ENCODE data around the gene NMNAT3.

The NMNAT3 gene

DNA sequence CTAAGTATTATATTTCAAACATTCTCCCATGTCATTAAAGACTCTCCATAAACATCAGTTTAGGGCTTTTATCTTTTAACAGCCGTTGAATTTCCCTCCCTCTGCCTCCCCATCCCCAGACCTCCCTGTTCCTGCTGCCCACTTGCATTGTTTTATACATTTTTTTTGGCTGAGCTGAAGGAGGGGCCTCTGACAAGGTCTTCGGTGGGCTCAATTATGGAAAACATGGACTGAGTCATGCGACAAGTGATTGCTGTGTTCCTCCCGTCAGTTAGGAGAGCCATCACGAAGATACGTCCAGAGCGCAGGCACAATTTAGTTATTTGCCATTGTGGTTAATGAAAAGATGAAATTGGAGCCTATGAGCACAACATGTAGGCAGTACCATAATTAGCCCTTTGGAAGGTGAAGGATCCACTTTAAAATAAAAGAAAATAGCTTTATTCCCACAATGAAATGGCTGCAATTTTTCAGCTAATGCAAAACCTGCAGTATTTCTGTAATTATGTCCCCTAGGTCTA lies 12.0 kb upstream of the NMNAT3 start:
- TF ChIP-seq CTBP1 (IDR thresholded peaks at IDR 0.05; ENCODE audit: borderline replicate concordance), result no peak
- TF ChIP-seq, protein P1, sequence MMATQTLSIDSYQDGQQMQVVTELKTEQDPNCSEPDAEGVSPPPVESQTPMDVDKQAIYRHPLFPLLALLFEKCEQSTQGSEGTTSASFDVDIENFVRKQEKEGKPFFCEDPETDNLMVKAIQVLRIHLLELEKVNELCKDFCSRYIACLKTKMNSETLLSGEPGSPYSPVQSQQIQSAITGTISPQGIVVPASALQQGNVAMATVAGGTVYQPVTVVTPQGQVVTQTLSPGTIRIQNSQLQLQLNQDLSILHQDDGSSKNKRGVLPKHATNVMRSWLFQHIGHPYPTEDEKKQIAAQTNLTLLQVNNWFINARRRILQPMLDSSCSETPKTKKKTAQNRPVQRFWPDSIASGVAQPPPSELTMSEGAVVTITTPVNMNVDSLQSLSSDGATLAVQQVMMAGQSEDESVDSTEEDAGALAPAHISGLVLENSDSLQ (IDR thresholded peaks at IDR 0.05), result no peak
- TF ChIP-seq HDGF (IDR thresholded peaks at IDR 0.05; ENCODE audit: borderline replicate concordance), result no peak
- TF ChIP-seq NFRKB (IDR thresholded peaks at IDR 0.05), result no peak
- no peak for TF ChIP-seq FOXM1 (IDR thresholded peaks at IDR 0.05; ENCODE audit: borderline replicate concordance)
- TF ChIP-seq BHLHE40 (IDR thresholded peaks at IDR 0.05; ENCODE audit: borderline replicate concordance), result no peak
- no peak for TF ChIP-seq ARNT (IDR thresholded peaks at IDR 0.05)
- no peak for TF ChIP-seq L3MBTL2 (conservative IDR thresholded peaks at IDR 0.05)
- TF ChIP-seq SUZ12 (IDR thresholded peaks at IDR 0.05), result no peak
- TF ChIP-seq FOXK2 (IDR thresholded peaks at IDR 0.05), result no peak
- CTCF ChIA-PET, result no interaction called here
- DNase-seq (ENCODE audit: extremely low spot score), result no peak
- POLR2A ChIA-PET, result no interaction called here

DNA sequence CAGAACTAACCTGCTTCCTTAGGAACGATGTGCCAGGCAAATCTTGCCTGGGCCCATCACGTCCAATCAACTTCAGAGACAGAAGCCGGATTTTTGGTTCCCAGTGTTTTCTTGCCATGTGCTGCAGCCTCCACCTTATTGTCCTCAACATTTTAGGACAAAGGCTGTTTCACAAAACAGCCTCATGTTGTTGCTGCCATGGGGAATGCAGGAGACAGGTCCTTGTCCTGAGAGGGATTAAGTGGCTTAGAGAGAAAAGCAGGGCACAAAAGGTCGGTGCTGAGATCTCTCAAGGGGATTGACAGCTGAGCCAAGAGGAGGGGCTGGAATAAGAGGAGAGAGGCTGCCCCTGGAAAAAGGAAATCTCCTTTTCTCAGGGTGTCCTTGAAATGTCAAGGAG lies 11.3 kb upstream of the NMNAT3 start:
- POLR2A ChIA-PET, result no interaction called here
- no peak for DNase-seq (ENCODE audit: extremely low spot score)
- no peak for TF ChIP-seq FOXM1 (IDR thresholded peaks at IDR 0.05; ENCODE audit: borderline replicate concordance)
- TF ChIP-seq, protein P1 (IDR thresholded peaks at IDR 0.05), result 0 out of 2 replicates have a peak, but pooled peaks have one; percentile 20
- CTCF ChIA-PET, result no interaction called here

DNA sequence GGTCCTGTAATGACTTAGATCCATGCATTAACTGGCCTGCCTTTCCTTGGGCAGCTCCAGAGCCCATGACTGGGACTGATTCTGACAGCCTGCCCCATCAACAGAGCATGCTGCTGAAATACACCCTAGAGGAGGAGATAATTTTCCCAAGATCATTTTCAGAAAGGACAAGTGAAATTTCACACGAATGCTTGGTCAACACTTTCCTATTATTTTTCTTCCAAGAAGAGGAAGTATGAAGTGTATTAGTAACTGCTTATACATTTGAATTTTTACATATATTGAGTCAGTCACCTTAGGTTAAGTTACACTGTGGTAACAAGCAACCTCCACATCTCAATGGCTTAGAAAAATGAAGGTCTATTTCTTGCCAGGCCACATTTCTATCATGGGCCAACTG lies 9.7 kb upstream of the NMNAT3 start:
- ChIA-PET POLR2A (no interaction called here), CTCF (no interaction called here)
- TF ChIP-seq L3MBTL2 (conservative IDR thresholded peaks at IDR 0.05), result no peak
- no peak for DNase-seq (ENCODE audit: extremely low spot score)

DNA sequence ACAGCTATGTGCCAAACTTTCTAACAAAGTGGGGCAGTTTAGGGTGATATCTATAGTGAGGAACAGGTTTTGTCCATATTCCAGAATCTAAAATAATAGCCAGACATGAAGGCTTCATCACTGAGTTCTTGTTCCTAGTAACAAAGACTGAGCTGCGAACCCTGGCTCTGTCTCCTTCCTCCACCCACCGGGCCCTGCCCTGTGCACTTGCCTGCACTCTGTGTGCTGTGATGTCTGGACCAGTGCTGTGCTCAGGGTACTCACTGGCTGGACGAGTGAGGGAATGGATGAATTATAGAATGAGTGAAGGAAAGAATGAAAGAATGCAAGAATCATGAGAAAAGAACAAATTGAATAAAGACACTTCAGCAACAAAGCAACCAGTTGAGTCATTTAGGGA lies 8.9 kb upstream of the NMNAT3 start:
- TF ChIP-seq SP1 (IDR thresholded peaks at IDR 0.05) (no peak), L3MBTL2 (conservative IDR thresholded peaks at IDR 0.05) (no peak), NFRKB (IDR thresholded peaks at IDR 0.05) (no peak), ELF4 (IDR thresholded peaks at IDR 0.05) (no peak), FOXK2 (IDR thresholded peaks at IDR 0.05) (no peak), BHLHE40 (IDR thresholded peaks at IDR 0.05; ENCODE audit: borderline replicate concordance) (no peak), FOXA1 (IDR thresholded peaks at IDR 0.05) (no peak), ZNF384 (IDR thresholded peaks at IDR 0.05) (no peak), HDGF (IDR thresholded peaks at IDR 0.05; ENCODE audit: borderline replicate concordance) (no peak), LEF1 (IDR thresholded peaks at IDR 0.05; ENCODE audit: borderline replicate concordance) (no peak), FOXM1 (IDR thresholded peaks at IDR 0.05; ENCODE audit: borderline replicate concordance) (no peak), ARNT (IDR thresholded peaks at IDR 0.05) (no peak)
- TF ChIP-seq, protein P1 (IDR thresholded peaks at IDR 0.05), result no peak
- ChIA-PET CTCF (no interaction called here), POLR2A (no interaction called here)
- no peak for DNase-seq (ENCODE audit: extremely low spot score)

DNA sequence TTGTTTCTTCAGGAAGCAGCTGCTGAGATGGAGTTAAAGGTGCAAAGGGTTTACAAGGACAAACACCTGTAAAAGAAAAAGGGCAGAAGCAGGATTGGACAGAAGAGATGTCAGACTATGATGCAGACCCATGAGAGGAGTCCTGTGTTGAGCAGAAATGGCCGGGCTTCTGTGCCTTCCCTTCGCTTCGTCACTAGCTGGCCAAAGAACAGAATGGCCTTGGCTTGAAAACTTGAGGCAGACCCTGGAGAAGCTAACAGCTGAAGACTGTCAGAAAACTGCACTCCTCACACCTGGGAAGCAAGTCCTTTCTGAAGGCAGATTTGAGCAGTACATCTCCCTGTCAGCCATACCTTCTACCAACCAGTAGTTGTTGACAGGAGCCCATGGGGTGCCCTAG lies 8.4 kb upstream of the NMNAT3 start:
- ChIA-PET POLR2A (no interaction called here), CTCF (no interaction called here)
- TF ChIP-seq ARNT (IDR thresholded peaks at IDR 0.05), result no peak
- no peak for TF ChIP-seq BHLHE40 (IDR thresholded peaks at IDR 0.05; ENCODE audit: borderline replicate concordance)
- TF ChIP-seq CTBP1 (IDR thresholded peaks at IDR 0.05; ENCODE audit: borderline replicate concordance), result no peak
- TF ChIP-seq SP1 (IDR thresholded peaks at IDR 0.05), result no peak
- TF ChIP-seq FOXM1 (IDR thresholded peaks at IDR 0.05; ENCODE audit: borderline replicate concordance), result no peak
- TF ChIP-seq SUZ12 (IDR thresholded peaks at IDR 0.05), result no peak
- no peak for TF ChIP-seq L3MBTL2 (conservative IDR thresholded peaks at IDR 0.05)
- TF ChIP-seq NFRKB (IDR thresholded peaks at IDR 0.05), result no peak
- TF ChIP-seq, protein P1 (IDR thresholded peaks at IDR 0.05), result no peak
- TF ChIP-seq ZNF384 (IDR thresholded peaks at IDR 0.05), result no peak
- TF ChIP-seq HDGF (IDR thresholded peaks at IDR 0.05; ENCODE audit: borderline replicate concordance), result no peak
- TF ChIP-seq TARDBP (IDR thresholded peaks at IDR 0.05), result no peak
- no peak for TF ChIP-seq ELF4 (IDR thresholded peaks at IDR 0.05)
- no peak for TF ChIP-seq FOXK2 (IDR thresholded peaks at IDR 0.05)
- TF ChIP-seq LEF1 (IDR thresholded peaks at IDR 0.05; ENCODE audit: borderline replicate concordance), result no peak
- TF ChIP-seq FOXA1 (IDR thresholded peaks at IDR 0.05), result no peak
- no peak for DNase-seq (ENCODE audit: extremely low spot score)

DNA sequence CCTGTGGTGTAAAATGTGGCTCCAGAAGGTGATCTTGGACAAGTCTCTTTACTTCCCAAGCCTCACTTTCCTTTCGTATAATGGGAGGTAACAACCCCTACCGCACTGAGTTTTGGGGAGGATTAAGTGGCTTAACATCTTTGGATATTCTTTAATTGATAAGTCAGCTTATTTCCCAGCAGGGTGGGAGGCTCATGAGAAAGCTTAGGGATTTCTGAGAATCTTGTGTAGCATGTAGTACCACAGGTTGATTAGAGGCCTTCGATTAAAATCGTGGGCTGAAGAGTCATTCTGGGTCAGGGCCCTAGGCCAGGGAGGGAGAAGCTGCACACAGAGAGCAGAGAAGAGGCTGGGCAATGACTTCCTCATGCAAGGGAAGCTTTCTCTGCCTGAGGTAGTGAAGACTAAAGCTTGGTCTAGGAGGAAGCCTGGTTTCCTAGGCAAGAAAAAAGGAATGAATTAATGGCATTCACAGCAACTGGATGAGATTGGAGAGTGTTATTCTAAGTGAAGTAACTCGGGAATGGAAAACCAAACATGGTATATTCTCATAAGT lies 1.5 kb upstream of the NMNAT3 start:
- TF ChIP-seq SP1 (IDR thresholded peaks at IDR 0.05), result no peak
- TF ChIP-seq NFRKB (IDR thresholded peaks at IDR 0.05), result no peak
- no peak for TF ChIP-seq ARNT (IDR thresholded peaks at IDR 0.05)
- no peak for TF ChIP-seq BHLHE40 (IDR thresholded peaks at IDR 0.05; ENCODE audit: borderline replicate concordance)
- no peak for TF ChIP-seq L3MBTL2 (conservative IDR thresholded peaks at IDR 0.05)
- TF ChIP-seq SUZ12 (IDR thresholded peaks at IDR 0.05), result no peak
- no peak for TF ChIP-seq CTBP1 (IDR thresholded peaks at IDR 0.05; ENCODE audit: borderline replicate concordance)
- no peak for TF ChIP-seq HDGF (IDR thresholded peaks at IDR 0.05; ENCODE audit: borderline replicate concordance)
- no peak for TF ChIP-seq TARDBP (IDR thresholded peaks at IDR 0.05)
- TF ChIP-seq, protein P1 (IDR thresholded peaks at IDR 0.05), result no peak
- no peak for TF ChIP-seq ZNF384 (IDR thresholded peaks at IDR 0.05)
- no peak for TF ChIP-seq FOXK2 (IDR thresholded peaks at IDR 0.05)
- TF ChIP-seq LEF1 (IDR thresholded peaks at IDR 0.05; ENCODE audit: borderline replicate concordance), result no peak
- TF ChIP-seq FOXM1 (IDR thresholded peaks at IDR 0.05; ENCODE audit: borderline replicate concordance), result no peak
- TF ChIP-seq FOXA1 (IDR thresholded peaks at IDR 0.05), result no peak
- TF ChIP-seq ELF4 (IDR thresholded peaks at IDR 0.05), result no peak
- ChIA-PET POLR2A (no interaction called here), CTCF (no interaction called here)
- DNase-seq (ENCODE audit: extremely low spot score), result no peak

All from HEK293T (cell line).